ENCODE measurements around the gene INSR. TPM values are rescaled to one million over a fixed set of nuclear protein-coding genes. Genes with fewer than 3 reads are reported as not detected.

The INSR gene
- polyA plus RNA-seq, 3 donors: 25.0 to 37.6 (median 31.3) TPM

Other genes with a start within 250 kb of the INSR start
- not detected for gene MBD3L2, start 245.1 kb downstream of the INSR start, polyA plus RNA-seq (ENCODE audit: insufficient read length in 3 of 3)
- not detected for gene MBD3L3, start 235.7 kb downstream of the INSR start, polyA plus RNA-seq (ENCODE audit: insufficient read length in 3 of 3)
- gene ZNF557, start 224.7 kb downstream of the INSR start, polyA plus RNA-seq (ENCODE audit: insufficient read length in 3 of 3): 10 to 100 TPM in 1 of 3 donors, 1 to 10 TPM in 2; 7.2 to 10.2 (median 9.6) TPM
- 10 to 100 TPM; 32.1 to 38.1 (median 34.3) TPM for gene ARHGEF18, start 54.5 kb upstream of the INSR start, polyA plus RNA-seq (ENCODE audit: insufficient read length in 3 of 3)
- 10 to 100 TPM in 1 of 3 donors, 1 to 10 TPM in 2; 7.0 to 10.8 (median 9.2) TPM for gene PEX11G, start 194.6 kb upstream of the INSR start, polyA plus RNA-seq (ENCODE audit: insufficient read length in 3 of 3)
- 10 to 100 TPM; 53.7 to 70.8 (median 64.5) TPM for gene ZNF358, start 221.7 kb upstream of the INSR start, polyA plus RNA-seq (ENCODE audit: insufficient read length in 3 of 3)
- 10 to 100 TPM; 18.5 to 20.0 (median 19.8) TPM for gene MCOLN1, start 228.2 kb upstream of the INSR start, polyA plus RNA-seq (ENCODE audit: insufficient read length in 3 of 3)
- 10 to 100 TPM; 42.2 to 46.0 (median 42.8) TPM for gene PNPLA6, start 241.3 kb upstream of the INSR start, polyA plus RNA-seq (ENCODE audit: insufficient read length in 3 of 3)